Cerebellar nuclear complex (tissue), 1 donor: ENCODE results near the gene PRC1.
"Not testable (repeated sequence)": the region's sequence is repeated elsewhere in the genome, so short reads cannot be mapped to it uniquely, and the experiment has no call there.

ENCODE experiments used
- DNase-seq, 2 experiments: peaks; one replicate each; lab custom pipeline; 2025; lab: John Stamatoyannopoulos, UW

Gene PRC1

GRCh38 chr15:90994417-90995311 lies at the start of gene PRC1:
TSS of gene PRC1 (minus strand) at chr15:90994535. CDS start at chr15:90994417, 118 bp downstream.
- peak; percentile 86 to 96 for DNase-seq

- DNase-seq: no peak
Observed at GRCh38 chr15:91043202-91043874, 49.0 kb upstream of the PRC1 start.

GRCh38 chr15:91040856-91041255 lies 46.5 kb upstream of the PRC1 start:
- DNase-seq: no peak

GRCh38 chr15:91039996-91040395 lies 45.7 kb upstream of the PRC1 start:
- no peak for DNase-seq

GRCh38 chr15:91032919-91033803 lies 38.8 kb upstream of the PRC1 start:
- DNase-seq: no peak

- no peak for DNase-seq
Observed at GRCh38 chr15:91031796-91032195, 37.5 kb upstream of the PRC1 start.

- DNase-seq: no peak
Observed at GRCh38 chr15:91027677-91028076, 33.3 kb upstream of the PRC1 start.

GRCh38 chr15:91023720-91024119 lies 29.4 kb upstream of the PRC1 start:
- DNase-seq: no peak

GRCh38 chr15:91022832-91023129 lies 28.4 kb upstream of the PRC1 start:
- DNase-seq: peak in 1 of 2 experiments; percentile 49

GRCh38 chr15:91022075-91022831 lies 27.9 kb upstream of the PRC1 start, which contains the start of gene VPS33B:
TSS of gene VPS33B (minus strand) at chr15:91022594. CDS start at chr15:91022249, 345 bp downstream.
- DNase-seq: peak in 1 of 2 experiments; percentile 62

- DNase-seq: no peak
Observed at GRCh38 chr15:91021516-91022074, 27.3 kb upstream of the PRC1 start.

GRCh38 chr15:91018158-91018557 lies 23.8 kb upstream of the PRC1 start:
- no peak for DNase-seq

- no peak for DNase-seq
Observed at GRCh38 chr15:91017716-91018115, 23.4 kb upstream of the PRC1 start.

GRCh38 chr15:91013701-91014100 lies 19.4 kb upstream of the PRC1 start:
- DNase-seq: not testable (repeated sequence)

GRCh38 chr15:91007266-91007665 lies 12.9 kb upstream of the PRC1 start:
- DNase-seq: no peak

GRCh38 chr15:91001209-91001608 lies 6.9 kb upstream of the PRC1 start:
- DNase-seq: no peak

GRCh38 chr15:90998737-90999136 lies 4.4 kb upstream of the PRC1 start:
- no peak for DNase-seq

GRCh38 chr15:90994059-90994416 lies 297 bp downstream of the PRC1 start:
- DNase-seq: no peak

GRCh38 chr15:90991587-90992285 lies 2.6 kb downstream of the PRC1 start:
- no peak for DNase-seq

GRCh38 chr15:90990446-90990845 lies 3.9 kb downstream of the PRC1 start:
- no peak for DNase-seq
